Activated CD4-positive, alpha-beta T cell treated with anti-CD3 and anti-CD28 coated beads for 4 hours (primary cell): ENCODE results near the gene ARHGEF19.
"Not testable (repeated sequence)": the region's sequence is repeated elsewhere in the genome, so short reads cannot be mapped to it uniquely, and the experiment has no call there.

Source experiments
- DNase-seq, 2 donors: peaks; one replicate each; pipeline ENCODE4 v3.0.0-alpha.2; 2020

ARHGEF19 gene

DNA sequence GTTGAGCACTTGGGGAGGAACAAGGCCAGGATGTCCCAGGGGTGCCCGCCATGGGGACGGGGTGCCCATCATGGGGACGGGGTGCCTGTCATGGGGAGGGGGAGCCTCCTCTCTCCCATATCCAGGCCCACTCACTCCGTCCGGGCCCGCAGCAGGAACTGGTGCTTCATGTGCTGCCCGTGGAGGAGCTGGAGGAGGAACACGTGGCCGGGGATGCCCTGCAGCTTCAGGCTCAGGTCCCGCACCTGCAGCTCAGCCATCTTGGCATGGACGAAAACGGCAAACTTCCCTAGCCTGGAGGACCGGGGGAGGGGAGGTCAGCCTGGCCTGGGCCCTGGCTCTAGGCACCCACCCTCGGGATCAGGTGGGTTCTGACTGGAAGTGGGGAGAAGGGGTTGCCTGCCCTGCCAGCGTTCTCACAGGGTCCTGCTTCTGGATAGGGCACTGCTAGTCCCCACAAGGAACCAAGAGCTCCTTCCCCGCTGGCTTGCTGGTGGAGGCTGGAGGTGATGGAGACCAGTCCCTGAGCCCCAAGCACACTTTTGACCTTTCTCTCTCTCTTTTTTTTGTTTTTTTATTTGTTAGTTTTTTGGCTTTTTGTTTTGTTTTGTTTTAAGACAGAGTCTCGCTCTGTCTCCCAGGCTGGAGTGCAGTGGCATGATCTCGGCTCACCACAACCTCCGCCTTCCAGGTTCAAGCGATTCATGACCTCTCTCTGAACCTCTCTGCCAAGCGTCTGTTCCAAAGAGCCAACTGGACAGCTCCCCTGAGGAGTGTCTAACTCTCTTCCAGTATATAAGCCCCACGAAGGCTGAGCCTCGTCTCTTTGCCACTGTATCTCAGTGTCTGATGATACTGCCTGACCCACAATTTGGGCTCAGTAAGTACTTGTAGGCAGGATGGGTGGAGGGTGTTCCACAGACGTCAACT is 9.9 kb downstream of the ARHGEF19 start:
- no peak for DNase-seq

DNA sequence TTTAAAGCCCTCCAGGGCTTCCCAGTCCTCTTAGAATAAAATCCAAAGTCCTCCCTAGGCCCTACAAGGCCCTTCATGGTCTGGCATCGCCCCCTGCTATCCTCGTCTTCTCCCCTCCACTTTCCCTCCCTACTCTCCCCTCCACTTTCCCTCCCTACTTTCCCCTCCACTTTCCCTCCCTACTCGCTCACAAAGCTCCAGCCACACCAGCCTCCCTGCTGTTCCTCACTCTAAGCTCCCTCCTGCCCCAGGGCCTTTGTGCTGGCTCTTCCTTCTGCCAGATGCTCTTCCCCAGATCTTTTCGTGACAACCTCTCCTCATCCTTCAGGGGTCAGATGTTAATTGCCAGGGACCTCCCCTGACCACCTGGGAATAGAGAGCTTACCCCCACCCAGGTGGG is 12.8 kb downstream of the ARHGEF19 start:
- no peak for DNase-seq

DNA sequence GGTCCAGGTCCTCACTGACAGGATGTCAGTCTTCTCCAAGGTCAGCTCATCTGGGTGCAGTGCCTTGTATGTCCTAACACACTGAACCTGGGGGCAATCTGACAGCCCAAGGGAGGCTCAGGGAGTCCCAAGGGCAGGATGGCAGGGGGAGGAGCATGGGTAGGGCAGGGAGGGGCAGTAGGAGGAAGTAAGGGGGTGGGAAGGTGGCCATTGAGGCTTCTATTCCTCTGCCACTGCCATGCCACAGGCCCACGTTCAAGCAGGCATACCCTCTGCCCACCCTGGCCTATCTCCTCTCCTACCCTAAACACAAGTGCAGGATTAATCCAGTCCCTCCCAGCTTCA is 13.3 kb downstream of the ARHGEF19 start:
- DNase-seq = no peak

DNA sequence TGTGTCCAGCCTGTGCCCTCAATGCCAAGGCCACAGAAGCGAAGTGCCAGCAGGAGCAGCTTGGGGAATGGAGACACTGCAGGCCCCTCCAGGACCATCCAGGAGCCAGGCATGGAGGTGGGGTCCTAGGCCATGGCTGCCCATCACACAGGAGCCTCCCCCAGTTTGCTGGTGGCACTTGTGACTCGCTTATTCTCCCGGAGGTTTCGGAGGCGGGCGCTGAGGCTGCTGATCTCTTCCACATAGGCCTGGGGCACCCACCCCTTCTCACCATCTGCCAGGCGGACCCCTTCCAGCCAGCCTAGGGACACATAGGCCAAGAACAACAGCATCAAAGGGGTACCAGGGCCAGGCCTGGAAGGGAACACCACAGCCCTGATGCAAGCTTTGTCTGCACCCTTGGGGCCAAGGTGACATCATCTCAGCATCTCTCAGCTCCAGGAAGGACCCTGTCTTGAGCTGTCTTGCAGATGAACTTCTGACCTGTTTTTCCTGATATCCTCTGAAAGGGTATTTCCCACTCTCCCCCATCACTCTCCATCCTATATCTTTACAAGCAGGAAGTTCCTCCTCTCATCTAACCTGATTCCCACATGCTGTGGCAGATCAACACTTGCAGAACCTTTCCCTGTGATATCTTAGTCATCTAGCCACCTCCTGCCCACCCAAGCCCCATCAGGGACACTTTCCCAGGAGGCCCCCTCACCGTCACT is 13.9 kb downstream of the ARHGEF19 start:
- DNase-seq = no peak

DNA sequence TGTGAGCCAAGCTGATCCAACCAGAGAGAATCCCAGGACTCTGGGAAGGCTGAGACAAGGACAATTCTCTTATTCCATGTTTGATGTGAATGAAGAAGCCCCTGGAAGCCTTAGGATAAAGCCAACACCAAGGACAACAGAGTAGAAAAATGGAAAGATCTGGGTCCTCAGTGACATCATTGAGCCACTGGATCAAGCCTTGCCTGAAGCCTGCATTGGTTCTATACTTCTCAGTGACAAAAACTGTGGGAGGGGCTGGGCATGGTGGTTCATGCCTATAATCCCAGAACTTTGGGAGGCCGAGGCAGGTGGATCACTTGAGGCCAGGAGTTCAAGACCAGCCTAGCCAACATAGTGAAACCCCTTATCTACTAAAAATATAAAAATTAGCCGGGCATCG is 15.6 kb downstream of the ARHGEF19 start:
- DNase-seq = no peak

DNA sequence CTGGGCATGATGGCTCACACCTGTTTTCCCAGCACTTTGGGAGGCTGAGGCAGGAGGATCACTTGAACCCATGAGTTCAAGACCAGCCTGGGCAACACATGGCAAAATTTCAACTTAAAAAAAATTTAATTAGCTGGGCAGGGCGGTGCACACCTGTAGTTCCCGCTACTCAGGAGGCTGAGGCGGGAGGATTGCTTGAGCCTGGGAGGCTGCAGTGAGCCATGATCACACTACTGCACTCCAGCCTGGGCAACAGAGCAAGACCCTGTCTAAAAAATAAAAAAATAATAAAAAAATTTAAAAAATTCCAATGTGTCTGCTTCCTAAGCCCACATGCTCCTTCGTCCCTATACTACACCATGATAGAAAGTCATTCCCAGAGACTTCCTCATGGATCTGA is 16.3 kb downstream of the ARHGEF19 start:
- not testable (repeated sequence) for DNase-seq

DNA sequence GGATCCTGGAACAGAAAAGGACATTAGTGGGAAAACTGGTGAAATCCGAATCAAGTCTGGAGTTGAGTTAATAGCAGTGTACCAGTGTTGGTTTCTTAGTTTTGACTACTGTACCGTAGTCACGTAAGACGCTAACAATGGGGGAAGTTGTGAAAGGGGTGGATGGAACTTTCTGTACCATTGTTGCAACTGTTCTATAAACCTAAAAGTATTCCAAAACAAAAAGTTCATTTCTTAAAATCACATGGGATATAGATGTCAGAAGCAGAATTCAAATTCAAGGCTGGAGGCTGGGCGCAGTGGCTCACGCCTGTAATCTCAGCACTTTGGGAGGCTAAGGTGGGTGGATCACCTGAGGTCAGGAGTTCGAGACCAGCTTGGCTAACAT is 16.9 kb downstream of the ARHGEF19 start:
- DNase-seq = no peak

DNA sequence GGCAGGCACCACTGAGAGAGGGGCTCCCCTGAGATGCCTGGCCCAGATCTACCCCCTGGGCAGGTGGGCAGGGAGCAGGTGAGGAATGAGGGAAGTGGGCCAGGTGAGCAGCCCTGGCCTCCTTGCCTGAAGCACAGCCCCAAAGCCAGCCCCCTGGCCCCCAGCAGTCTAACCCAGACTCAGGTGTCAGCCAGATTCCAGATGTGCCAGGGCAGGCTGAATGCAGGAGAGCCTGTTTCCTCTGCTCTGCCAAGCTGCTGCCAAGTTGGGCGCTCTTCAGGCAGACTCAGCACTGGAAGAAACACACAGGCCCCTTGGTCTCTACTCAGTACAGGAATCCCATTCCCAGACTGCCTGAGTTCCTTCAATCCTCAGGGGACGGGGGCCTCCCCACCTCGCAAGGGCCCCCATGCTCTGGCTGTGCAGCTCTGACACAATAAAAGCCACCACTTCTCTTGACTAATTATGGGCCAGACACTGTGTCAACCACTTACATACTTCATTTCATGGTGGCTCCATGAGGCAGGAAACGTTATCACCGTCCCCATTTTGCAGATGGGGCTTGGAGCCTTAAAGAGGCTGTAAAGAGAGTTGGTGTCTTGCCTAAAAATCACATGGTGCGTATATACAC is 20.4 kb downstream of the ARHGEF19 start:
- DNase-seq = no peak

DNA sequence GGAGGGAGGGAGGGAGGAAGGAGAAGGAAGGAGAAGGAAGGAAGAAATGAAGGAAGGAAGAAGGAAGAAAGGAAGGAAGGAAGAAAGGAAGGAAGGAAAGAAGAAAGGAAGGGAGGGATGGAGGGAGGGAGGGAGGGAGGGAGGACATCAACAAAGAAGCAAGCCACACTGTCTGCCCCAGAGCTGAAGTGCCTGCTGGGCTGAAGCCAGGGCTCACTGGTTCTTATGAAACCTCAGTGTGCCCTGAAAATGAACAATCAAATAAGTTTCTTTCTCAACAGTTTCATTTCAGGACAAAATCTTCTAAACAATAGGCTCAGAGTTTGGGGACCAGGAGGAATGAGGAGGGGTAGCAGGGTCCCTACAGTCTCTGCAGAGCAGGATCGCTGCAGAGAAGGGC is 21.1 kb downstream of the ARHGEF19 start:
- no peak for DNase-seq

DNA sequence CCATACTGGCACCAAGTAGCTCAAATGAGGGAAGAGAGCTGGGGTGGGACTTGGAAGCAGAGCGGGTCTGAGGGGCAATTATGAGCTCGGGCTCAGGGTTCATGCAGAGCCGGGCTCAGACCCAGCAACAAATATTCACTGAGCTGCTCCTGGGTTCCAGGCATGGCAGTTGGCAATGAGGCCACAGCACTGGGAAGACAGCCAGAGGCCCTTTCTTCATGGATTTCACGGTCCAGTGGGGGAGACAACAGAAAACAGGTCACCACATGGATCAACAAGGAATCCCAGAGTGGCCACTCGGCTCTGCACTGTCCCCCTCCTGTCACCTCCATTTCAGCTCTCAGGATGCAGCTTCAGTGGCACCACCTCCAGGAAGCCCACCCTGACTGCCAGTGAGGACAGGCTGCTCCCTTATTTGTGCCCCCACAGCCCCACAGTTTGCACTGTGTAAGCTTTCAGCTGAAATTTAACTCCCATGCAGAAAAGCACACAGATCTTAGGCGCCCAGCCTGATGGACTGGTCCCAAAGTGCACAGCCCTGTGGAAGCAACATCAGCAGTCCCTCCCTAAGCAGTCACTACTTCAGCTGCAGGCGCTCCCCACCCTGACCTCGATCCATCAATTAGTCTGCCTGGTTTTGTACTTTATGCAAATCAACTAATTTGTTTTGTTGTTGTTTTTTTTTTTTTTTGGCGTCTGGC is 22.4 kb downstream of the ARHGEF19 start:
- no peak for DNase-seq

DNA sequence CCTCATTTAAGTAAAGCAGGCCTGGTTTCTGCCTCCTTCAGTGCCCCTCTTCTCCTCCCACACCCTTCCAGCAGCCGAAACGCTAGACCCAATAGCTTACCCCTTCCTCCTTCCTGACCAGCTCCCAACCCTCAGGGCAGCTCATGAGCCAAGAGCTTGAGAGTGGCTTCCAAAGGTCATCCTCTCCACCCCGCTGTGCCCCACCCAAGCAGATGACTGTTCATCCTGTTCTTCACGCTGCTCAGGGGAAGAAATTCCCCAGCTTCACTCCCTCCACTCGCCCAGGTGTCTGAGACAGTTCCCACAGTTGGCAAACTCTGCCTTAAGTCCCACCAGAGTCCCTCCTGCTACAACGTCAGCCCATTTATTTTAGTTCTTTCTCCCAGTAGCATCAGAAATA is 23.4 kb downstream of the ARHGEF19 start:
- DNase-seq = no peak

DNA sequence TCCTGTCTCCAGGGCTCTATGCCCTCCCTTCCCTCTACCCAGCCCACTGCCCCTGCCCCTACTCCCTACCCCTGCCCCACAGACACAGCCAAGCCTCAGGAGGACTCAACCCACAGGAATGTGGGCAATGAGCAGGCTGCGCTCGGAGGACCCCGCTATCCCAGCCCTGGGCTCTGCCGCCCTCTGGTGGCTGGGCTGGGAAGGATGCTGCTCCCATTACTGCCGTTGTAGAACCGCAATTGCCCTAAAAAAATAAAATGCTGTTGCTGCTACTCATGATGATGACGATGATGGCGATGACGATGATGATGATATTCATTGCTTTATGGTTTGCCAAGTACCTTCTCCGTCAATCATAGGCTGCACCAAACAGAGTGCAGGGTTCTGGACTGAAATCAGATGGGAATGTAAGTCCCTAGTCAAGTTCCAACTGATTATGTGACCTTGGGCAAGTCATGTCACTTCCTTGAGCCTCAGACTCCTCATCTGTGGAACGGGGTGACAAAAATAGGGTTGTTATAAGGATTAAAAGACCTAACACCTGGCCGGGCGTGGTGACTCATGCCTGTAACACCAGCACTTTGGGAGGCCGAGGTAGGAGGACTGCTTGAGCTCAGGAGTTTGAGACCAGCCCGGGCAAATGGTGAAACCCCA is 24.6 kb downstream of the ARHGEF19 start:
- peak; percentile 67 to 75 for DNase-seq

DNA sequence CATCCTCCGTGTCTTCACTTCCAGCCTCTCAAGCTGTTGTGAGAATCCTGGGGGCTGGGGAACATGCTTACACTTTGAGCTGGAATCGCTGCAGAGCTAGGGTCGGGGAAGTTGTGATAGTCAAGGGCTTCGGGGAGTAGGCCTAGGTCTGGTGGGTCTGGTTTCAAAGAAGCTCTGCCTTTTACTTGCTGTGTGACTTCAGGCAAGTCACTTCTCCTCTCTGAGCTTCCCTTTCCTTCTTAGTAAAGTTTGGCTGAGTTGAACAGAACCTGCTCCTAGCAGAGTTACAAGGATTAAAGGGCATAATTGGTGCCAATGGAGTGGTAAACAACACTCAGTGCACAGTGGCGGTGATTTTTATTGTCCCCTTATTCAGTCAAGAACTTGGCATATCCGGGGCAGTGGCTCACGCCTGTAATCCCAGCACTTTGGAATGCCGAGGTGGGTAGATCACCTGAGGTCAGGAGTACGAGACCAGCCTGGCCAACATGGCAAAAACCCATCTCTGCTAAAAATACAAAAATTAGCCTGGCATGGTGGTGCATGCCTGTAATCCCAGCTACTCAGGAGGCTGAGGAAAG is 25.7 kb downstream of the ARHGEF19 start:
- DNase-seq = no peak

DNA sequence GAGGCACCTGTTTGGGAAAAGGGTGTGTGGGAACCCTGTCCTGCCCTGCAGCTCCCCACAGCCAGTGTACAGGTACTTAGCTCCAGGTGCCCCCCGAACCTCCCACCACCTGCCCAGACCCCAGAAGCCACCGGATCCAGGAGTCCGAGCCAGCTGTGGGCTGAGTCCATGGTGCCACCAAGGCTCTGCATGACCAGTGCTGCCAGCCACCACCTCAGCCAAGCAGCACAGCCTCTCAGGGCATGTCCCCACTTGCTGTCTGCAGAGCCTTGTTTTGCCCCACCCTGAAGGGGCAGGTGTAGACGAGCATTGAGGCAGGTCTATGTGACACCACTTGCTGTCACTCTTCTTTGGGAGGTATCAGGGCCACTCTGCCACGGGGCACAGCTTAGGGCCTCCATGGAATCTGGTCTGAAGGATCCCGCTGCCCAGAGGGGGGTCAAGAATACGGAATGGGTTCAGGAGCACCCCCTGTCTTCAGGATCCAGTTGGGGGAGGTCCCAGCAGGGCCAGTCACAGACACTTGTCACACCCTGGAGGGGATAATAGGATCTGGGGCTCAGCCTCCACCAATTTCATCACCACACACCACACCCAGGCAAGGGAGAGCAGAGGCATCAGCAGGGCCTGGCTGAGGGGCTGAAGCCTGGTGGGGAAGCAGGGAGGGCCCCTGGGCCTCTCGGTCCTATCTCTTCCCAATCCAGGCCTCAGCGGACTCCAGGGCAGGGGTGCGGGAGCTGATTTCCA is 27.7 kb downstream of the ARHGEF19 start:
- DNase-seq = no peak

DNA sequence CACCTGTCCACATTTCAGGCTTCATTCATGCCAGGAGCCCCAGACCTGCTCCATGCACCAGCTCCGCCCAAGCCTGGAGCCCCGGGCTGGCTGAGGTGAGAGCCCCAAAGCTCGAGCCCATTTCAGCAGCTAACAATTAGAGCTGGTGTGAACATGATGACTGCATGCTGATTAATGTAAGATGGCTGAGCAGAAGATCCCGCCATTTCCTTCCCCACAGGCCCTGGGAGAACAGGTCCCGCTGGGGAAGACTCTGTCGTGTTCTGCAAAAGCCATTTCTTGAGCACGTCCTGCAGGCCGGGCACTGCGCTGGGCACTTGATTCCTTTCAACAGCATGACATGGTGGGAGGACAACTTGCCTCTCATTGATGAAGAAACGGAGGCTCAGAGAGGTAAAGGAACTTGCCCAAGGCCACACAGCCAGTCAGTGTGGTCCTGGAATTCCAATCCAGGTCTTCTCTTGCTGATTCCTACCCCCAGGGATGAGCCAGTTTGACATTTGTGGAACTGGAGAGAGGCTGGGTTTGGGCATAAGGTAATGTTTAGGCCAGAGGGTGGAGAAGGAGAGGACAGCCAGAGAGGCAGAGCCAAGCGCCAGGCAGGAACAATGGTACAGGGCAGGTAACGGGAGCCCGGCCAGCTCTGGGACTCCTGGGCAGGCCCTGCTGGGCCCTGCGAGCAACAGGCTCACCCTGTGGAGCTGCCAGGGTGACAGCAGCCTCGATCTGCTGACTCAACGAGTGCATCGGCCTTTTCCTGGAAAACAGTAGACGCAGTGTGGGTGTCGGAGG is 28.5 kb downstream of the ARHGEF19 start:
- no peak for DNase-seq

DNA sequence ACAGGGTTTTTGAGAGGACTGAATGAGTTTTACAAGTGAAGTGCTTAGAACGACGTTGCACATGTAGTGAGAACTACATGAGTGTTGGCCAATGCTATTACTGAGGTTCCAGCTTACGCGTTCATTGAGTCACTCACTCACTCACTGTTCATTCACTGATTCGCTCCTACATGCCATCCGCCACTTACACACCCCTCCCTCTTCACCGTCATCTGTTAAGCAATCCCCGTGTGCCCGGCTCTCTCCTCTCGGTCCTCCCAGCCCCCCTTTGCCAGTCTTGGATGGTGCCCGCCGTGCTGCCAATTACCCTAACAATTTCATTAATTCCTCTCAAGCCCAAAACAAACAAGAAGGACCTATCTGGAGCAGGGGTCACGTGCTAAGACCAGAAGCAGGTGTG is 29.3 kb downstream of the ARHGEF19 start:
- DNase-seq = no peak

DNA sequence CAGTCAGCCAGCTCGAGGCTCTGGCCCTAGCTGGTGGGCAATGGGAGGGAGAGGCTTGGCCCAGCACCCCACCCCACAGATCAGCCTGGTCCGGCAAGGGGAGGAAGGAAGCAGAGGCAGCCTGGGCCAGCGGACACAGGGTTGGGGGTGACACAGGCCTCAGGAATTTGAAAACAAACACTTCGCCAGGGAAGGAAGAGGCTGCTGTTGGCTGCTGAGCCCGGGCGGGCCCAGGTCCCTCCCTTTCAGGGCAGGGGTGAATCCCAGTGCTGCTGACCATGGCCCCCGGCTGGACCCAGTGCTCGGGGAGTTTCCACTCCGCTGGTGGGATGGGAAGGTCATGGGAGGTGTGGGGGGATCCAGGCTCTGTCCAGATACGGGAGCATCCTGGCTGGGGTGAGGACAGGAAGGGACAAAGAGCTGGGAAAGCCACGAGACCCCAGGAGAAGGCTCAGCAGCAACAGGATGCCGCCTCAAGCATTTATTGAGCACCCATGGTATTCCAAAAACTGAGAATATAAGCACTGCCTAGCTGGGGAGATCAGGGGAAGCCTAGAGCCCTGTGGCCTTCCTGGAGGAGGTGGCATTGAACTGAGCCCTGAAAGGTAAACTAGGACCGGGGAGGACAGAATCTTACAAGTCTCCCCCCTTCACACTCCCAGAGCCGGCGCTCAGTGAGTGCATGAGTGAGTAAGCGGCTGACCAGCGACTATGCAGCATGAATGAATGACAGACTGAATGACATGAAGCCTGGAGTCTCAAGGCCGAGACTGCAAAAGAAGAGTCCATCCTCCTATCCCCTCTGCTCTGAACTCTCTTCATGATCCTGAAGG is 30.3 kb downstream of the ARHGEF19 start:
- DNase-seq = no peak

DNA sequence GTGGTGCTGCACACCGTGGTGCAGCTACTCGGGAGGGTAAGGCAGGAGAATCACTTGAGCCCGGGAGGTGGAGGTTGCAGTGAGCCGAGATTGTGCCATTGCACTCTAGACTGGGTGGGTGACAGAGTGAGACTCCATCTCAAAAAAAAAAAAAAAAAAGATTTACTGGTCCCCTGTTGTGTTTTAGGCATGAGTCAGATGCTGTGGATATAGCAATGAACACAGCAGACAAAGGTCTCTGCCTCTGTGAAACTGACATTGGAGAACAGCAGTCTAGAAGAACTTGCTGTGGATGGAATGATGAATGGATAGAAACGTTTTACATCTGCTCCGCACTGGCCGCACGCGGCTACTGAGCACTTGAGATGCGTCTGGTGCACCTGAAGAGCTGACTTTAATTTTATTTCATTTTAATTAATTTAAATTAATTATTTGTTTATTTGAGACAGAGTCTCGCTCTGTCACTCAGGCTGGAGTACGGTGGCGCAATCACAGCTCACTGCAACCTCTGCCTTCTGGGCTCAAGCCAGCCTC is 32.1 kb downstream of the ARHGEF19 start:
- no peak for DNase-seq
